ENCODE data around the gene GRIA1. TPM values are rescaled to one million over a fixed set of nuclear protein-coding genes. Genes with fewer than 3 reads are reported as not detected.

The GRIA1 gene
- total RNA-seq, 1 donor from 2014 or later: not detected

- no peaks in the 10 kb centered on the region for H3K27me3 Mint-ChIP-seq (ENCODE audit: unreplicated experiment)
- no peak overlapping the region for H3K27ac Mint-ChIP-seq (ENCODE audit: unreplicated experiment)
- no peak for DNase-seq
- H3K36me3 Mint-ChIP-seq (ENCODE audit: unreplicated experiment): no peaks in the 10 kb centered on the region
- H3K4me1 Mint-ChIP-seq (ENCODE audit: low read depth, unreplicated experiment): no peaks in the 10 kb centered on the region
- no peak overlapping the region for H3K4me3 Mint-ChIP-seq (ENCODE audit: unreplicated experiment)
- H3K9me3 Mint-ChIP-seq (ENCODE audit: unreplicated experiment): no peaks in the 10 kb centered on the region
- TF ChIP-seq CTCF (IDR thresholded peaks at IDR 0.05; ENCODE audit: partially characterized antibody, unreplicated experiment): no peak
Measured at GRCh38 chr5:153558957-153559356, 68.5 kb downstream of the GRIA1 start.

- Mint-ChIP-seq H3K27me3 (ENCODE audit: unreplicated experiment) (no peaks in the 10 kb centered on the region), H3K9me3 (ENCODE audit: unreplicated experiment) (no peaks in the 10 kb centered on the region), H3K36me3 (ENCODE audit: unreplicated experiment) (no peaks in the 10 kb centered on the region), H3K4me3 (ENCODE audit: unreplicated experiment) (no peak overlapping the region), H3K27ac (ENCODE audit: unreplicated experiment) (no peak overlapping the region), H3K4me1 (ENCODE audit: low read depth, unreplicated experiment) (no peaks in the 10 kb centered on the region)
- DNase-seq: no peak
- no peak for TF ChIP-seq CTCF (IDR thresholded peaks at IDR 0.05; ENCODE audit: partially characterized antibody, unreplicated experiment)
Measured at GRCh38 chr5:153559926-153560325, 69.5 kb downstream of the GRIA1 start.

GRCh38 chr5:153562189-153562588 lies 71.7 kb downstream of the GRIA1 start:
- Mint-ChIP-seq H3K4me1 (ENCODE audit: low read depth, unreplicated experiment) (no peaks in the 10 kb centered on the region), H3K27me3 (ENCODE audit: unreplicated experiment) (no peaks in the 10 kb centered on the region), H3K9me3 (ENCODE audit: unreplicated experiment) (no peaks in the 10 kb centered on the region), H3K27ac (ENCODE audit: unreplicated experiment) (no peak overlapping the region), H3K4me3 (ENCODE audit: unreplicated experiment) (no peak overlapping the region), H3K36me3 (ENCODE audit: unreplicated experiment) (no peaks in the 10 kb centered on the region)
- no peak for TF ChIP-seq CTCF (IDR thresholded peaks at IDR 0.05; ENCODE audit: partially characterized antibody, unreplicated experiment)
- no peak for DNase-seq

GRCh38 chr5:153565822-153566221 lies 75.4 kb downstream of the GRIA1 start:
- no peak for DNase-seq
- TF ChIP-seq CTCF (IDR thresholded peaks at IDR 0.05; ENCODE audit: partially characterized antibody, unreplicated experiment): no peak
- Mint-ChIP-seq H3K27me3 (ENCODE audit: unreplicated experiment) (no peaks in the 10 kb centered on the region), H3K27ac (ENCODE audit: unreplicated experiment) (no peak overlapping the region), H3K36me3 (ENCODE audit: unreplicated experiment) (no peaks in the 10 kb centered on the region), H3K4me1 (ENCODE audit: low read depth, unreplicated experiment) (no peaks in the 10 kb centered on the region), H3K4me3 (ENCODE audit: unreplicated experiment) (no peak overlapping the region), H3K9me3 (ENCODE audit: unreplicated experiment) (no peaks in the 10 kb centered on the region)

- Mint-ChIP-seq H3K4me3 (ENCODE audit: unreplicated experiment) (no peak overlapping the region), H3K36me3 (ENCODE audit: unreplicated experiment) (no peaks in the 10 kb centered on the region), H3K9me3 (ENCODE audit: unreplicated experiment) (no peaks in the 10 kb centered on the region), H3K27me3 (ENCODE audit: unreplicated experiment) (no peaks in the 10 kb centered on the region), H3K4me1 (ENCODE audit: low read depth, unreplicated experiment) (no peaks in the 10 kb centered on the region), H3K27ac (ENCODE audit: unreplicated experiment) (no peak overlapping the region)
- no peak for DNase-seq
- TF ChIP-seq CTCF (IDR thresholded peaks at IDR 0.05; ENCODE audit: partially characterized antibody, unreplicated experiment): no peak
Measured at GRCh38 chr5:153569036-153569435, 78.6 kb downstream of the GRIA1 start.
